Ishikawa (cell line): ENCODE measurements around the gene NHEJ1.

Experiments used
- TAF1 ChIP-seq: IDR thresholded peaks from 2 replicates; pipeline ENCODE4 v1.6.1; 2012; ENCODE audit warnings: low read depth, mild to moderate bottlenecking
- TEAD4 ChIP-seq: IDR thresholded peaks from 2 replicates; pipeline ENCODE4 v1.6.1; 2012

GRCh38 chr2:219126555-219126954, 34.1 kb downstream of the NHEJ1 start:
- TF ChIP-seq TEAD4 = no peak
- no peak for TF ChIP-seq TAF1
